Right lobe of liver (tissue), 4 donors: ENCODE data around the gene ANO2.

Experiments
- POLR2A ChIP-seq: fragments of 450-650 bp; IDR thresholded peaks from one replicate; pipeline ENCODE4 v1.6.1; 2017; ENCODE audit warnings: antibody characterized with exemption, mild to moderate bottlenecking
- TF ChIP-seq, protein P1 (sequence below), 4 donors: fragments of 200-600 bp in 3 of 4; fragments of 450-650 bp in 1 of 4; IDR thresholded peaks; one replicate each; pipeline versions ENCODE4 v1.5.1 to v1.8.0; 2016 to 2022; ENCODE audit warnings: antibody characterized with exemption in 4 of 4, mild to moderate bottlenecking in 2 of 4
- donor health status: DM: no; HTN: no; CAD: no.
- donor health status: DM: no; HTN: no; CAD: no.
- donor health status: DM: no; HTN: yes; CAD: no.

DNA sequence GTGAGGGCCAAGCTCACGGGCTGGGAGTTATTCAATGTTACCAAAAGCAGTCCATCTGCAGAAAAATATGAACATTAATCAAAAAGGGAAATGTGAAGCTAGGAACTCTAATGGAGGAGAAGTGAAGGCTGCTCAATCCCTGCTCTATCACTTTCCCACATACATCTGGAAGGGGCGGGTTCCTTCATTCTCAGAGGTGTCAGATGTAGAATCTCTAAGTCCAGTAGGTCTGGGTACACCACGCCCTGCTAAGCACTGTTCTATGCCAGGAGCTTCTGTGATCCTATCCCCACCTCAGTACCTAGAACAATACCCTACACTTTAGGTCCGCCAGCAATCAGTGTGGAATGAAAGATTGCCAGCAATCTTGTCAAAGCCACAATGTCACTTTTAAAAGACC lies 37.0 kb upstream of the ANO2 start:
- no peak for TF ChIP-seq POLR2A
- TF ChIP-seq, protein P1, sequence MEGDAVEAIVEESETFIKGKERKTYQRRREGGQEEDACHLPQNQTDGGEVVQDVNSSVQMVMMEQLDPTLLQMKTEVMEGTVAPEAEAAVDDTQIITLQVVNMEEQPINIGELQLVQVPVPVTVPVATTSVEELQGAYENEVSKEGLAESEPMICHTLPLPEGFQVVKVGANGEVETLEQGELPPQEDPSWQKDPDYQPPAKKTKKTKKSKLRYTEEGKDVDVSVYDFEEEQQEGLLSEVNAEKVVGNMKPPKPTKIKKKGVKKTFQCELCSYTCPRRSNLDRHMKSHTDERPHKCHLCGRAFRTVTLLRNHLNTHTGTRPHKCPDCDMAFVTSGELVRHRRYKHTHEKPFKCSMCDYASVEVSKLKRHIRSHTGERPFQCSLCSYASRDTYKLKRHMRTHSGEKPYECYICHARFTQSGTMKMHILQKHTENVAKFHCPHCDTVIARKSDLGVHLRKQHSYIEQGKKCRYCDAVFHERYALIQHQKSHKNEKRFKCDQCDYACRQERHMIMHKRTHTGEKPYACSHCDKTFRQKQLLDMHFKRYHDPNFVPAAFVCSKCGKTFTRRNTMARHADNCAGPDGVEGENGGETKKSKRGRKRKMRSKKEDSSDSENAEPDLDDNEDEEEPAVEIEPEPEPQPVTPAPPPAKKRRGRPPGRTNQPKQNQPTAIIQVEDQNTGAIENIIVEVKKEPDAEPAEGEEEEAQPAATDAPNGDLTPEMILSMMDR (IDR thresholded peaks at IDR 0.05): no peak
